ENCODE data around the gene EDEM3. TPM values are rescaled to one million over a fixed set of nuclear protein-coding genes. Genes with fewer than 3 reads are reported as not detected.

Gene EDEM3
- total RNA-seq, 1 experiment from 2014 or later, result 14.5 TPM

- no peak overlapping the region for H3K4me3 ChIP-seq
- H3K36me3 ChIP-seq (ENCODE audit: low read depth), result no peaks in the 10 kb centered on the region
- H3K79me2 ChIP-seq (ENCODE audit: low read depth), result no peaks in the 10 kb centered on the region
- TF ChIP-seq CTCF (conservative IDR thresholded peaks at IDR 0.05), result no peak
- no peak for TF ChIP-seq EZH2 (IDR thresholded peaks at IDR 0.05; ENCODE audit: low read depth)
- H3K27me3 ChIP-seq (ENCODE audit: insufficient read depth, low read depth), result no peaks in the 10 kb centered on the region
- no peaks in the 10 kb centered on the region for H3F3A ChIP-seq (ENCODE audit: insufficient read depth, low read depth)
- intact Hi-C loops (cut with micrococcal nuclease; ENCODE audit: unreplicated experiment), result no loop called here
- no peaks in the 10 kb centered on the region for H4K20me1 ChIP-seq (ENCODE audit: insufficient read depth)
- DNase-seq, result no peak
- ChIA-PET CTCF (no interaction called here), POLR2A (ENCODE audit: unreplicated experiment) (no interaction called here)
- H3K4me2 ChIP-seq, result no peak overlapping the region
- H3K27ac ChIP-seq, result no peak overlapping the region
- no peaks in the 10 kb centered on the region for H3K9me3 ChIP-seq (ENCODE audit: insufficient read depth, low read depth)
- H3K4me1 ChIP-seq (replicated peaks; ENCODE audit: insufficient read depth), result no peaks in the 10 kb centered on the region
- BruUV-seq (replicated peaks), result no TSS peak
- H3K9me2 ChIP-seq (ENCODE audit: insufficient read depth), result no peaks in the 10 kb centered on the region
- no peak overlapping the region for H2AFZ ChIP-seq
These were observed 14.9 kb downstream of the EDEM3 start for GRCh38 chr1:184739796-184740195.

GRCh38 chr1:184739070-184739469 lies 15.6 kb downstream of the EDEM3 start:
- no peaks in the 10 kb centered on the region for H3F3A ChIP-seq (ENCODE audit: insufficient read depth, low read depth)
- H3K27me3 ChIP-seq (ENCODE audit: insufficient read depth, low read depth), result no peaks in the 10 kb centered on the region
- no peaks in the 10 kb centered on the region for H3K79me2 ChIP-seq (ENCODE audit: low read depth)
- no peak overlapping the region for H3K4me3 ChIP-seq
- H3K27ac ChIP-seq, result no peak overlapping the region
- no peaks in the 10 kb centered on the region for H3K36me3 ChIP-seq (ENCODE audit: low read depth)
- intact Hi-C loops (cut with micrococcal nuclease; ENCODE audit: unreplicated experiment), result no loop called here
- TF ChIP-seq CTCF (conservative IDR thresholded peaks at IDR 0.05) (no peak), EZH2 (IDR thresholded peaks at IDR 0.05; ENCODE audit: low read depth) (no peak)
- H3K4me1 ChIP-seq (replicated peaks; ENCODE audit: insufficient read depth), result no peaks in the 10 kb centered on the region
- ChIA-PET CTCF (no interaction called here), POLR2A (ENCODE audit: unreplicated experiment) (no interaction called here)
- no peak overlapping the region for H3K4me2 ChIP-seq
- no peaks in the 10 kb centered on the region for H3K9me3 ChIP-seq (ENCODE audit: insufficient read depth, low read depth)
- no peaks in the 10 kb centered on the region for H3K9me2 ChIP-seq (ENCODE audit: insufficient read depth)
- no peaks in the 10 kb centered on the region for H4K20me1 ChIP-seq (ENCODE audit: insufficient read depth)
- no peak overlapping the region for H2AFZ ChIP-seq
- DNase-seq, result no peak
- no TSS peak for BruUV-seq (replicated peaks)

- no peak overlapping the region for H3K27ac ChIP-seq
- intact Hi-C loops (cut with micrococcal nuclease; ENCODE audit: unreplicated experiment), result no loop called here
- CTCF ChIA-PET, result interaction anchor here (0.6 kb wide), 1 partner anchor 311 kb away, joined by 6 read pairs; the partner anchor contains the start of gene RNF2
- TF ChIP-seq EZH2 (IDR thresholded peaks at IDR 0.05; ENCODE audit: low read depth), result no peak
- TF ChIP-seq CTCF (conservative IDR thresholded peaks at IDR 0.05), result no peak
- DNase-seq, result no peak
- no peaks in the 10 kb centered on the region for H3K4me1 ChIP-seq (replicated peaks; ENCODE audit: insufficient read depth)
- H3K79me2 ChIP-seq (ENCODE audit: low read depth), result no peaks in the 10 kb centered on the region
- no peaks in the 10 kb centered on the region for H3K36me3 ChIP-seq (ENCODE audit: low read depth)
- no peaks in the 10 kb centered on the region for H4K20me1 ChIP-seq (ENCODE audit: insufficient read depth)
- no peak overlapping the region for H2AFZ ChIP-seq
- H3K9me2 ChIP-seq (ENCODE audit: insufficient read depth), result no peaks in the 10 kb centered on the region
- no peak overlapping the region for H3K4me2 ChIP-seq
- no peak overlapping the region for H3K4me3 ChIP-seq
- H3F3A ChIP-seq (ENCODE audit: insufficient read depth, low read depth), result no peaks in the 10 kb centered on the region
- POLR2A ChIA-PET (ENCODE audit: unreplicated experiment), result no interaction called here
- no peaks in the 10 kb centered on the region for H3K9me3 ChIP-seq (ENCODE audit: insufficient read depth, low read depth)
- H3K27me3 ChIP-seq (ENCODE audit: insufficient read depth, low read depth), result no peaks in the 10 kb centered on the region
- no TSS peak for BruUV-seq (replicated peaks)
These were observed 19.7 kb downstream of the EDEM3 start for GRCh38 chr1:184734980-184735379.
